HCT116 (cell line): ENCODE measurements around the gene CD34. TPM values are rescaled to one million over a fixed set of nuclear protein-coding genes. Genes with fewer than 3 reads are reported as not detected.

Experiments
- ATAC-seq: fragments of 200-7000 bp; cut with Tn5 transposase; 2 replicates; pipeline ENCODE4 v1.9.1; 2020; ENCODE audit warnings: mild to moderate bottlenecking, moderate library complexity
- BruUV-seq: library from RNA; stranded (reverse); fragments of 400-500 nt; replicated peaks from 2 replicates; lab custom pipeline; 2021; lab: Mats Ljungman, UMichigan
- CTCF ChIA-PET: fragments of 300-600 bp; sonication (Branson Sonifier 250); formaldehyde crosslinking; loops from one replicate; lab custom pipeline; 2021; ENCODE audit warnings: antibody characterized with exemption; lab: Charles Lee
- POLR2A ChIA-PET: fragments of 300-600, 350-600 bp; sonication (Branson Sonifier 250); formaldehyde crosslinking; loops from one replicate; lab custom pipeline; 2021; ENCODE audit warnings: antibody characterized with exemption; lab: Charles Lee
- RAD21 ChIA-PET, 2 experiments: fragments of 300-600 bp; sonication (Branson Sonifier 250); formaldehyde crosslinking; loops; one replicate each; lab custom pipeline; 2023; ENCODE audit warnings: low total read pairs in 2 of 2; ENCODE audit not compliant: uncharacterized antibody in 2 of 2, unreplicated experiment in 2 of 2, low non-redundant PET in 1 of 2; lab: Charles Lee
- DNase-seq: peaks from one replicate; pipeline ENCODE4 v3.0.0-alpha.2; 2010; ENCODE audit warnings: low read depth, low spot score
- H2AFZ ChIP-seq: fragments of 200-600 bp; shearing (Covaris generic), sonication (generic); 2 replicates; pipeline ENCODE4 v1.6.1; 2017; ENCODE audit warnings: low read depth, mixed run types, mixed read lengths, antibody characterized with exemption, low read length; ENCODE audit not compliant: poor library complexity, severe bottlenecking
- H3K27ac ChIP-seq: 2 replicates; pipeline ENCODE4 v1.5.1; 2012; ENCODE audit warnings: low read depth, low read length
- H3K27me3 ChIP-seq: fragments of 200-600 bp; sonication (generic); 2 replicates; pipeline ENCODE4 v1.6.1; 2016; ENCODE audit warnings: mixed run types, low read length, mixed read lengths; ENCODE audit not compliant: insufficient read depth
- H3K36me3 ChIP-seq, 2 experiments: fragments of 200-500 bp in 1 of 2; fragments of 200-600 bp in 1 of 2; sonication (Bioruptor generic) in 1 of 2; sonication (generic) in 1 of 2; 2 replicates each; pipeline versions ENCODE4 v1.5.1 to v1.6.1; 2014 to 2016; ENCODE audit warnings: low read length in 2 of 2, inconsistent platforms in 1 of 2, mixed read lengths in 1 of 2, mixed run types in 1 of 2; ENCODE audit not compliant: insufficient read depth in 2 of 2, control insufficient read depth in 1 of 2
- H3K4me1 ChIP-seq, 2 experiments: fragments of 200-600 bp in 1 of 2; sonication (generic) in 1 of 2; 2 replicates each; pipeline versions ENCODE4 v1.5.1 to v1.6.1; 2012 to 2017; ENCODE audit warnings: low read length in 2 of 2, inconsistent platforms in 1 of 2, mild to moderate bottlenecking in 1 of 2, mixed read lengths in 1 of 2, mixed run types in 1 of 2, moderate library complexity in 1 of 2; ENCODE audit not compliant: insufficient read depth in 2 of 2, control insufficient read depth in 1 of 2
- H3K4me2 ChIP-seq: fragments of 200-600 bp; sonication (generic); 2 replicates; pipeline ENCODE4 v1.6.1; 2017; ENCODE audit warnings: mixed run types, low read length, mixed read lengths
- H3K4me3 ChIP-seq, 2 experiments: fragments of 200-600 bp in 1 of 2; sonication (generic) in 1 of 2; replicated peaks in 1 of 2; 2 replicates each; pipeline ENCODE4 v1.5.1; 2011 to 2016; ENCODE audit warnings: low read length in 2 of 2, control low read depth in 1 of 2, low read depth in 1 of 2, mild to moderate bottlenecking in 1 of 2, mixed read lengths in 1 of 2, mixed run types in 1 of 2
- H3K79me2 ChIP-seq: fragments of 200-600 bp; sonication (generic); 2 replicates; pipeline ENCODE4 v1.6.1; 2017; ENCODE audit warnings: mild to moderate bottlenecking, mixed run types, low read length, moderate library complexity, mixed read lengths; ENCODE audit not compliant: insufficient read depth
- H3K9ac ChIP-seq: fragments of 200-600 bp; sonication (generic); 2 replicates; pipeline ENCODE4 v1.6.1; 2016; ENCODE audit warnings: low read length, mixed read lengths
- H3K9me2 ChIP-seq: fragments of 200-600 bp; sonication (generic), shearing (Covaris generic); 2 replicates; pipeline ENCODE4 v1.6.1; 2017; ENCODE audit warnings: mixed run types, mild to moderate bottlenecking, moderate library complexity; ENCODE audit not compliant: insufficient read depth
- H3K9me3 ChIP-seq, 2 experiments: fragments of 200-500 bp in 1 of 2; fragments of 200-600 bp in 1 of 2; sonication (Bioruptor generic) in 1 of 2; sonication (generic) in 1 of 2; 2 replicates each; pipeline ENCODE4 v1.6.1; 2014 to 2017; ENCODE audit warnings: low read length in 2 of 2, mixed read lengths in 2 of 2, inconsistent platforms in 1 of 2, low read depth in 1 of 2, mild to moderate bottlenecking in 1 of 2, mixed run types in 1 of 2, moderate library complexity in 1 of 2; ENCODE audit not compliant: control insufficient read depth in 1 of 2, insufficient read depth in 1 of 2
- H4K20me1 ChIP-seq: fragments of 200-600 bp; sonication (generic), shearing (Covaris generic); 2 replicates; pipeline ENCODE4 v1.6.1; 2017; ENCODE audit warnings: mixed run types, mild to moderate bottlenecking, moderate library complexity; ENCODE audit not compliant: insufficient read depth
- ATF3 ChIP-seq: IDR thresholded peaks from 2 replicates; pipeline ENCODE4 v1.6.1; 2012
- EGR1 ChIP-seq: IDR thresholded peaks from 2 replicates; pipeline ENCODE4 v1.6.1; 2012; ENCODE audit warnings: low read depth
- EZH2phosphoT487 ChIP-seq: fragments of 200-600 bp; IDR thresholded peaks from 2 replicates; pipeline ENCODE4 v1.6.1; 2018; ENCODE audit warnings: antibody characterized with exemption, borderline replicate concordance
- MAX ChIP-seq: IDR thresholded peaks from 2 replicates; pipeline ENCODE4 v1.6.1; 2012
- RAD21 ChIP-seq: IDR thresholded peaks from 2 replicates; pipeline ENCODE4 v1.6.1; 2012; ENCODE audit warnings: low read depth, mild to moderate bottlenecking
- SIN3A ChIP-seq: IDR thresholded peaks from 2 replicates; pipeline ENCODE4 v1.6.1; 2012; ENCODE audit warnings: low read depth
- SP1 ChIP-seq: IDR thresholded peaks from 2 replicates; pipeline ENCODE4 v1.6.1; 2012; ENCODE audit warnings: low read depth
- YY1 ChIP-seq: IDR thresholded peaks from 2 replicates; pipeline ENCODE4 v1.6.1; 2011; ENCODE audit warnings: low read length, low read depth, moderate library complexity, mild to moderate bottlenecking; ENCODE audit not compliant: insufficient replicate concordance; ENCODE audit errors: extremely low read depth
- ZFX ChIP-seq: fragments of 450-650 bp; IDR thresholded peaks from 2 replicates; pipeline ENCODE4 v1.6.1; 2017
- ZNF274 ChIP-seq: fragments of 200-500 bp; sonication (Bioruptor generic); IDR thresholded peaks from 2 replicates; pipeline ENCODE4 v1.6.1; 2014; ENCODE audit warnings: mild to moderate bottlenecking, low read depth, low read length, inconsistent platforms
- intact Hi-C: fragments of 100-400 bp; cut with micrococcal nuclease; formaldehyde crosslinking; loops from 2 replicates; pipeline ENCODE4 v1.10.0; 2022
- total RNA-seq: library from RNA; stranded (reverse); gene quantifications from one replicate; pipeline ENCODE4 v1.2.1, GENCODE V29; 2021; ENCODE audit not compliant: unreplicated experiment
- TF ChIP-seq, protein P1 (sequence below), 3 experiments: fragments of 200-600 bp in 1 of 3; sonication (generic) in 1 of 3; IDR thresholded peaks in 2 of 3; conservative IDR thresholded peaks in 1 of 3; 2 replicates each; pipeline ENCODE4 v1.5.1; 2012 to 2017; ENCODE audit warnings: low read depth in 2 of 3, low read length in 2 of 3, antibody characterized with exemption in 1 of 3, borderline replicate concordance in 1 of 3, control low read depth in 1 of 3, mild to moderate bottlenecking in 1 of 3, mixed read lengths in 1 of 3, mixed run types in 1 of 3, moderate library complexity in 1 of 3; ENCODE audit not compliant: insufficient read depth in 1 of 3

Gene CD34
- total RNA-seq, 1 experiment from 2014 or later = 0.07 TPM

- ChIA-PET CTCF (interaction anchor here (0.7 to 1.4 kb wide), 2 partner anchors 17 to 51 kb away, joined by 3 to 10 read pairs; no protein-coding TSS in a partner anchor), RAD21 (no interaction called here)
- no peak overlapping the region for H3K4me3 ChIP-seq
Measured at GRCh38 chr1:207946756-207947155, 35.8 kb upstream of the CD34 start.

More at GRCh38 chr1:207946756-207947155, 35.8 kb upstream of the CD34 start:
- peaks cover 14% of the 10 kb centered on the region; the same call in 1 of the 2 replicates for H3K27me3 ChIP-seq
- intact Hi-C loops = no loop called here
- no peak overlapping the region for H3K27ac ChIP-seq
- no peaks in the 10 kb centered on the region for H3K4me1 ChIP-seq
- H3K9ac ChIP-seq = no peak overlapping the region
- DNase-seq = no peak
- POLR2A ChIA-PET = no interaction called here
- TF ChIP-seq SIN3A (no peak), RAD21 (no peak), EGR1 (no peak), MAX (no peak), EZH2phosphoT487 (no peak), YY1 (no peak), ZFX (no peak), ZNF274 (no peak), SP1 (no peak), ATF3 (no peak)
- TF ChIP-seq, protein P1, sequence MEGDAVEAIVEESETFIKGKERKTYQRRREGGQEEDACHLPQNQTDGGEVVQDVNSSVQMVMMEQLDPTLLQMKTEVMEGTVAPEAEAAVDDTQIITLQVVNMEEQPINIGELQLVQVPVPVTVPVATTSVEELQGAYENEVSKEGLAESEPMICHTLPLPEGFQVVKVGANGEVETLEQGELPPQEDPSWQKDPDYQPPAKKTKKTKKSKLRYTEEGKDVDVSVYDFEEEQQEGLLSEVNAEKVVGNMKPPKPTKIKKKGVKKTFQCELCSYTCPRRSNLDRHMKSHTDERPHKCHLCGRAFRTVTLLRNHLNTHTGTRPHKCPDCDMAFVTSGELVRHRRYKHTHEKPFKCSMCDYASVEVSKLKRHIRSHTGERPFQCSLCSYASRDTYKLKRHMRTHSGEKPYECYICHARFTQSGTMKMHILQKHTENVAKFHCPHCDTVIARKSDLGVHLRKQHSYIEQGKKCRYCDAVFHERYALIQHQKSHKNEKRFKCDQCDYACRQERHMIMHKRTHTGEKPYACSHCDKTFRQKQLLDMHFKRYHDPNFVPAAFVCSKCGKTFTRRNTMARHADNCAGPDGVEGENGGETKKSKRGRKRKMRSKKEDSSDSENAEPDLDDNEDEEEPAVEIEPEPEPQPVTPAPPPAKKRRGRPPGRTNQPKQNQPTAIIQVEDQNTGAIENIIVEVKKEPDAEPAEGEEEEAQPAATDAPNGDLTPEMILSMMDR (IDR thresholded peaks at IDR 0.05 in 2 of 3, conservative IDR thresholded peaks at IDR 0.05 in 1 of 3; ENCODE audit: borderline replicate concordance in 1 of 3, insufficient read depth in 1 of 3, low read depth in 2 of 3, low read length in 2 of 3) = no peak
- no peaks in the 10 kb centered on the region for H4K20me1 ChIP-seq
- no TSS peak for BruUV-seq
- no peaks in the 10 kb centered on the region for H3K9me2 ChIP-seq
- no peaks in the 10 kb centered on the region for H3K36me3 ChIP-seq
- no peak for ATAC-seq
- H3K9me3 ChIP-seq = no peaks in the 10 kb centered on the region
- no peak overlapping the region for H3K4me2 ChIP-seq
- no peaks in the 10 kb centered on the region for H3K79me2 ChIP-seq
- no peak overlapping the region for H2AFZ ChIP-seq
